Adipocyte (in vitro differentiated cells): ENCODE measurements around the gene EXOC6B.

Experiments used
- DNase-seq: peaks from one replicate; pipeline ENCODE4 v3.0.0-alpha.2; 2015; ENCODE audit warnings: low read depth
- H3K27me3 ChIP-seq: replicated peaks from 2 replicates; pipeline ENCODE4 v1.7.0; 2013; ENCODE audit warnings: mild to moderate bottlenecking, low read length, moderate library complexity; ENCODE audit not compliant: control insufficient read depth, insufficient read depth
- H3K36me3 ChIP-seq: 2 replicates; pipeline ENCODE4 v1.7.0; 2013; ENCODE audit warnings: low read length, mild to moderate bottlenecking, moderate library complexity; ENCODE audit not compliant: control insufficient read depth, insufficient read depth, severe bottlenecking
- H3K4me1 ChIP-seq: 2 replicates; pipeline ENCODE4 v1.7.0; 2013; ENCODE audit warnings: mild to moderate bottlenecking, low read length, moderate library complexity; ENCODE audit not compliant: control insufficient read depth, insufficient read depth
- H3K4me3 ChIP-seq: 2 replicates; pipeline ENCODE4 v1.7.0; 2013; ENCODE audit warnings: mild to moderate bottlenecking, low read length, moderate library complexity
- H3K9ac ChIP-seq: 2 replicates; pipeline ENCODE4 v1.7.0; 2013; ENCODE audit warnings: mild to moderate bottlenecking, low read length, moderate library complexity
- H3K9me3 ChIP-seq: 2 replicates; pipeline ENCODE4 v1.7.0; 2013; ENCODE audit warnings: mild to moderate bottlenecking, low read length, moderate library complexity; ENCODE audit not compliant: control insufficient read depth

Gene EXOC6B

GRCh38 chr2:72788756-72789155 lies 37.1 kb downstream of the EXOC6B start:
- peaks cover 4% of the 10 kb centered on the region for H3K9me3 ChIP-seq
- no peaks in the 10 kb centered on the region for H3K36me3 ChIP-seq
- peaks cover 16% of the 10 kb centered on the region for H3K4me1 ChIP-seq
- H3K27me3 ChIP-seq, result no peaks in the 10 kb centered on the region
- no peak overlapping the region for H3K4me3 ChIP-seq
- H3K9ac ChIP-seq, result no peak overlapping the region
- peak; percentile 76 for DNase-seq

- Histone ChIP-seq H3K4me3 (no peak overlapping the region), H3K9me3 (peaks cover 4% of the 10 kb centered on the region), H3K36me3 (no peaks in the 10 kb centered on the region), H3K9ac (no peak overlapping the region), H3K4me1 (peaks cover 23% of the 10 kb centered on the region), H3K27me3 (no peaks in the 10 kb centered on the region)
- DNase-seq, result no peak
Observed at GRCh38 chr2:72785517-72785916, 40.3 kb downstream of the EXOC6B start.

GRCh38 chr2:72782520-72782919 lies 43.3 kb downstream of the EXOC6B start:
- no peak overlapping the region for H3K4me3 ChIP-seq
- peaks cover 22% of the 10 kb centered on the region for H3K4me1 ChIP-seq
- no peak for DNase-seq
- no peaks in the 10 kb centered on the region for H3K36me3 ChIP-seq
- H3K9me3 ChIP-seq, result peaks cover 11% of the 10 kb centered on the region
- no peaks in the 10 kb centered on the region for H3K27me3 ChIP-seq
- H3K9ac ChIP-seq, result no peak overlapping the region

- Histone ChIP-seq H3K9me3 (peaks cover 13% of the 10 kb centered on the region), H3K4me3 (no peak overlapping the region), H3K27me3 (no peaks in the 10 kb centered on the region), H3K36me3 (no peaks in the 10 kb centered on the region), H3K9ac (no peak overlapping the region), H3K4me1 (peaks cover 22% of the 10 kb centered on the region)
- no peak for DNase-seq
Observed at GRCh38 chr2:72781480-72781879, 44.4 kb downstream of the EXOC6B start.

GRCh38 chr2:72780477-72780876 lies 45.4 kb downstream of the EXOC6B start:
- Histone ChIP-seq H3K9me3 (peaks cover 13% of the 10 kb centered on the region), H3K9ac (no peak overlapping the region), H3K4me1 (peaks cover 22% of the 10 kb centered on the region), H3K36me3 (no peaks in the 10 kb centered on the region), H3K4me3 (no peak overlapping the region), H3K27me3 (no peaks in the 10 kb centered on the region)
- peak; percentile 87 for DNase-seq

- DNase-seq, result no peak
- Histone ChIP-seq H3K27me3 (no peaks in the 10 kb centered on the region), H3K36me3 (no peaks in the 10 kb centered on the region), H3K4me3 (no peak overlapping the region), H3K9me3 (peaks cover 13% of the 10 kb centered on the region), H3K9ac (no peak overlapping the region), H3K4me1 (peaks cover 22% of the 10 kb centered on the region)
Observed at GRCh38 chr2:72779495-72779894, 46.3 kb downstream of the EXOC6B start.

- no peak overlapping the region for H3K4me3 ChIP-seq
- DNase-seq, result peak; percentile 43
- no peaks in the 10 kb centered on the region for H3K36me3 ChIP-seq
- H3K4me1 ChIP-seq, result peaks cover 22% of the 10 kb centered on the region
- no peaks in the 10 kb centered on the region for H3K27me3 ChIP-seq
- peaks cover 9% of the 10 kb centered on the region for H3K9me3 ChIP-seq
- no peak overlapping the region for H3K9ac ChIP-seq
Observed at GRCh38 chr2:72778410-72778809, 47.4 kb downstream of the EXOC6B start.

GRCh38 chr2:72770879-72771461 lies 54.9 kb downstream of the EXOC6B start:
- H3K9ac ChIP-seq, result no peak overlapping the region
- H3K9me3 ChIP-seq, result no peaks in the 10 kb centered on the region
- H3K4me1 ChIP-seq, result no peaks in the 10 kb centered on the region
- H3K27me3 ChIP-seq, result no peaks in the 10 kb centered on the region
- H3K36me3 ChIP-seq, result no peaks in the 10 kb centered on the region
- no peak overlapping the region for H3K4me3 ChIP-seq
- peak; percentile 93 for DNase-seq

GRCh38 chr2:72765997-72766609 lies 59.7 kb downstream of the EXOC6B start:
- DNase-seq, result no peak
- Histone ChIP-seq H3K36me3 (no peaks in the 10 kb centered on the region), H3K9me3 (peaks cover 22% of the 10 kb centered on the region), H3K4me3 (no peak overlapping the region), H3K27me3 (no peaks in the 10 kb centered on the region), H3K4me1 (no peaks in the 10 kb centered on the region), H3K9ac (no peak overlapping the region)

GRCh38 chr2:72762276-72762675 lies 63.6 kb downstream of the EXOC6B start:
- Histone ChIP-seq H3K4me3 (no peak overlapping the region), H3K9me3 (peaks cover 30% of the 10 kb centered on the region), H3K36me3 (peaks cover 4% of the 10 kb centered on the region), H3K27me3 (no peaks in the 10 kb centered on the region), H3K4me1 (peaks cover 3% of the 10 kb centered on the region), H3K9ac (no peak overlapping the region)
- no peak for DNase-seq

- peaks cover 4% of the 10 kb centered on the region for H3K36me3 ChIP-seq
- peak overlapping the region; percentile 15 for H3K4me3 ChIP-seq
- no peaks in the 10 kb centered on the region for H3K27me3 ChIP-seq
- DNase-seq, result no peak
- H3K9ac ChIP-seq, result no peak overlapping the region
- peaks cover 30% of the 10 kb centered on the region for H3K9me3 ChIP-seq
- peaks cover 23% of the 10 kb centered on the region for H3K4me1 ChIP-seq
Observed at GRCh38 chr2:72759755-72760154, 66.1 kb downstream of the EXOC6B start.
